Type B pancreatic cell (in vitro differentiated cells): ENCODE measurements around the gene ETV7. TPM values are rescaled to one million over a fixed set of nuclear protein-coding genes. Genes with fewer than 3 reads are reported as not detected.
"Not testable (repeated sequence)": the region's sequence is repeated elsewhere in the genome, so short reads cannot be mapped to it uniquely, and the experiment has no call there.

Source experiments
- DNase-seq: peaks from one replicate; pipeline ENCODE4 v3.0.0; 2021; ENCODE audit warnings: mixed read lengths; ENCODE audit not compliant: unreplicated experiment; ENCODE audit errors: extremely low spot score
- H3K27ac Mint-ChIP-seq: 2 replicates; pipeline ENCODE4 v1.8.0; 2021; ENCODE audit warnings: mild to moderate bottlenecking, mixed read lengths
- H3K27me3 Mint-ChIP-seq: 2 replicates; pipeline ENCODE4 v1.8.0; 2021; ENCODE audit warnings: mixed read lengths
- H3K36me3 Mint-ChIP-seq: 2 replicates; pipeline ENCODE4 v1.8.0; 2021; ENCODE audit warnings: mixed read lengths
- H3K4me1 Mint-ChIP-seq: one replicate; pipeline ENCODE4 v1.8.0; 2021; ENCODE audit warnings: mixed read lengths; ENCODE audit not compliant: unreplicated experiment
- H3K4me3 Mint-ChIP-seq: 2 replicates; pipeline ENCODE4 v1.8.0; 2021; ENCODE audit warnings: mild to moderate bottlenecking, mixed read lengths
- H3K9me3 Mint-ChIP-seq: 2 replicates; pipeline ENCODE4 v1.8.0; 2021; ENCODE audit warnings: mixed read lengths
- CTCF ChIP-seq: fragments of 200-600 bp; sonication (generic); conservative IDR thresholded peaks from 2 replicates; pipeline ENCODE4 v1.5.0; 2021; ENCODE audit warnings: antibody characterized with exemption, mild to moderate bottlenecking
- total RNA-seq: library from RNA; stranded (reverse); gene quantifications from 2 replicates; pipeline ENCODE4 v1.2.1, GENCODE V29; 2021; ENCODE audit warnings: low replicate concordance

ETV7 gene
- total RNA-seq, 1 donor from 2014 or later = 1.7 TPM

DNA sequence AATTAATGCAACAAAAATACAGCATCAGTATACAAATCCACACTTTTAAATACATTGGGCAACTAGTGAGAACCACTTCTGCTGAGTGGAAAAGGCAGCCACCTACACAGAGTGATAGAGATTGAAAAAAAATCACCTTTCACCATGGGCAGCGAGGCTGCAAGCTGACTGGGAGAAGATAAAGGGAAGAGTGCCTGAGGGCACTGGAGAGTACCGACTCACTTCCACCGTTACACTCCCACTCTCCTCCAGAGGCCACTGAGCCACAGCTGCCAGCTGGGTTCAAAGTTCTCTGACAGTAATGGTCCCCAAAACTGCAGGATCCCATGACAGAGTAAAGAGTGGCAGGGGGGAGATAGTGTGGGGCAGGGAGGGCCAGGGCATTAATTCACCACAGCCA lies 31.1 kb upstream of the ETV7 start:
- Mint-ChIP-seq H3K4me1 (peaks cover 7% of the 10 kb centered on the region), H3K36me3 (no peaks in the 10 kb centered on the region), H3K9me3 (no peaks in the 10 kb centered on the region)

GRCh38 chr6:36414481-36414880 lies 27.0 kb upstream of the ETV7 start:
- Mint-ChIP-seq H3K36me3 (no peaks in the 10 kb centered on the region), H3K27me3 (no peaks in the 10 kb centered on the region), H3K9me3 (no peaks in the 10 kb centered on the region), H3K27ac (no peak overlapping the region), H3K4me3 (no peak overlapping the region), H3K4me1 (no peaks in the 10 kb centered on the region)
- TF ChIP-seq CTCF = no peak
- no peak for DNase-seq

More for the DNA sequence above, 31.1 kb upstream of the ETV7 start:
- Mint-ChIP-seq H3K27ac (no peak overlapping the region), H3K27me3 (no peaks in the 10 kb centered on the region), H3K4me3 (no peak overlapping the region)
- TF ChIP-seq CTCF = no peak
- no peak for DNase-seq

- no peaks in the 10 kb centered on the region for H3K36me3 Mint-ChIP-seq
- H3K4me3 Mint-ChIP-seq = no peak overlapping the region
- no peaks in the 10 kb centered on the region for H3K9me3 Mint-ChIP-seq
- DNase-seq = no peak
- no peaks in the 10 kb centered on the region for H3K4me1 Mint-ChIP-seq
- H3K27me3 Mint-ChIP-seq = no peaks in the 10 kb centered on the region
- no peak overlapping the region for H3K27ac Mint-ChIP-seq
- TF ChIP-seq CTCF = no peak
These were observed 26.3 kb upstream of the ETV7 start for GRCh38 chr6:36413489-36414480.

DNA sequence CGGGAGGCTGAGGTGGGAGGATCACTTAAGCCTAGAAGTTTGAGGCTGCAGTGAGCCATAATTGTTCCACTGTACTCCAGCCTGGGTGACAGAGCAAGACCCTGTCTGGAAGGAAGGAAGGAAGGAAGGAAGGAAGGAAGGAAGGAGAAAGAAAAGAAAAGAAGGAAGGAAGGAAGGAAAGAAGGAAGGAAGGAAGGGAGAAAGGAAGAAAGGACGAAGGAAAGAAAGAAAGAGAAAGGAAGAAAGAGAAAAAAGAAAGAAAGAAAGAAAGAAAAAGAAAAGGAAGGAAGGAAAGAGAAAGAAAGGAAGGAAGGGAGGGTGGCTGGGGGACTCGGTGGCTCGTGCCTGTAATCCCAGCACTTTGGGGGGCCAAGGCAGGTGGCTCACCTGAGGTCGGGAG lies 22.2 kb upstream of the ETV7 start:
- not testable (repeated sequence) for H3K27ac Mint-ChIP-seq, H3K4me1 Mint-ChIP-seq, DNase-seq, H3K36me3 Mint-ChIP-seq, H3K9me3 Mint-ChIP-seq, H3K4me3 Mint-ChIP-seq, H3K27me3 Mint-ChIP-seq

GRCh38 chr6:36404164-36404563 lies 16.7 kb upstream of the ETV7 start:
- H3K27ac Mint-ChIP-seq = no peak overlapping the region
- no peak for TF ChIP-seq CTCF
- H3K4me3 Mint-ChIP-seq = no peak overlapping the region
- no peak for DNase-seq
- H3K9me3 Mint-ChIP-seq = no peaks in the 10 kb centered on the region
- no peaks in the 10 kb centered on the region for H3K36me3 Mint-ChIP-seq
- H3K27me3 Mint-ChIP-seq = peaks cover 16% of the 10 kb centered on the region
- no peaks in the 10 kb centered on the region for H3K4me1 Mint-ChIP-seq

DNA sequence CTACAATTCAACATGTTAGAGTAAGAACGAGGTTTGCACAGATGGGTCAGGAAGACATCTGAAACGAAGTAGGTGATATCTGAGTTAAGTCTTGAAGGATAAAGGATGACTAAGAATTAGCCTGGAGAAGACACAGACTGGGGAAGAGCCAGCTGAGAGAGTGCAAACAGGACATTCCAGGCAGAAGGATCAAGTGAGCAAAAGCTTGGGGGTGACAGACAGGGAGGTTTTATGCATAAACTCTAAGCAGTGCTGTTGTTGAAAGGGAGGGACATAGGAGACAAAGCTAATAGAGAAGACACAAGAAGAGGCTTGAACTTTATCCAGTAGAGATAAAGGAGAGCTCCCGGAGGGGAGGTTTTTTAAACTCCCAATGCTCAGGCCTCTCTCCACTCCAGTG lies 15.0 kb upstream of the ETV7 start:
- no peaks in the 10 kb centered on the region for H3K36me3 Mint-ChIP-seq
- H3K4me3 Mint-ChIP-seq = no peak overlapping the region
- H3K27me3 Mint-ChIP-seq = peaks cover 16% of the 10 kb centered on the region
- H3K9me3 Mint-ChIP-seq = no peaks in the 10 kb centered on the region
- H3K4me1 Mint-ChIP-seq = no peaks in the 10 kb centered on the region
- TF ChIP-seq CTCF = no peak
- DNase-seq = no peak
- H3K27ac Mint-ChIP-seq = no peak overlapping the region
